Activated gamma-delta T cell treated with anti-CD3 and anti-CD28 coated beads, Interleukin-2, amount 50 U/mL, for 16 hours (primary cell): Measurements from ENCODE around the gene CCDC127.
A peak's percentile ranks its signal among the peaks of the same experiment; 100 is the strongest.

Experiments used
- DNase-seq: peaks from one replicate; pipeline ENCODE4 v3.0.0-alpha.2; 2020; ENCODE audit warnings: low read depth

CCDC127 gene

GRCh38 chr5:189486-189885 is 28.5 kb downstream of the CCDC127 start:
- no peak for DNase-seq

GRCh38 chr5:188488-189481 is 29.2 kb downstream of the CCDC127 start:
- peak; percentile 75 for DNase-seq

GRCh38 chr5:187617-188451 is 30.1 kb downstream of the CCDC127 start:
- no peak for DNase-seq

- no peak for DNase-seq
Observed at GRCh38 chr5:187042-187431, 30.9 kb downstream of the CCDC127 start.

- no peak for DNase-seq
Observed at GRCh38 chr5:186091-187041, 31.6 kb downstream of the CCDC127 start.

GRCh38 chr5:185095-186070 is 32.6 kb downstream of the CCDC127 start:
- DNase-seq, result no peak

GRCh38 chr5:184471-184870 is 33.5 kb downstream of the CCDC127 start:
- DNase-seq, result no peak

GRCh38 chr5:182126-182525 is 35.8 kb downstream of the CCDC127 start:
- DNase-seq, result no peak

GRCh38 chr5:181566-181965 is 36.4 kb downstream of the CCDC127 start:
- no peak for DNase-seq

- DNase-seq, result no peak
Observed at GRCh38 chr5:181160-181559, 36.8 kb downstream of the CCDC127 start.

- DNase-seq, result no peak
Observed at GRCh38 chr5:180286-180918, 37.6 kb downstream of the CCDC127 start.

GRCh38 chr5:179401-179800 is 38.6 kb downstream of the CCDC127 start:
- no peak for DNase-seq

- DNase-seq, result no peak
Observed at GRCh38 chr5:178110-178509, 39.8 kb downstream of the CCDC127 start.

GRCh38 chr5:176296-176823 is 41.6 kb downstream of the CCDC127 start:
- no peak for DNase-seq

- DNase-seq, result no peak
Observed at GRCh38 chr5:174876-175465, 43.0 kb downstream of the CCDC127 start.

GRCh38 chr5:174291-174600 is 43.7 kb downstream of the CCDC127 start:
- no peak for DNase-seq

- DNase-seq, result no peak
Observed at GRCh38 chr5:173392-174290, 44.3 kb downstream of the CCDC127 start.

GRCh38 chr5:172841-173251 is 45.1 kb downstream of the CCDC127 start:
- no peak for DNase-seq
